GM18517 (cell line): ENCODE data around the gene S100A8.
"Not testable (repeated sequence)": the region's sequence is repeated elsewhere in the genome, so short reads cannot be mapped to it uniquely, and the experiment has no call there.

ENCODE experiments used
- ATAC-seq: cut with Tn5 transposase; IDR thresholded peaks from one replicate; pipeline ENCODE4 v1.9.1; 2021; ENCODE audit warnings: mild to moderate bottlenecking, moderate library complexity; ENCODE audit not compliant: unreplicated experiment

S100A8 gene

DNA sequence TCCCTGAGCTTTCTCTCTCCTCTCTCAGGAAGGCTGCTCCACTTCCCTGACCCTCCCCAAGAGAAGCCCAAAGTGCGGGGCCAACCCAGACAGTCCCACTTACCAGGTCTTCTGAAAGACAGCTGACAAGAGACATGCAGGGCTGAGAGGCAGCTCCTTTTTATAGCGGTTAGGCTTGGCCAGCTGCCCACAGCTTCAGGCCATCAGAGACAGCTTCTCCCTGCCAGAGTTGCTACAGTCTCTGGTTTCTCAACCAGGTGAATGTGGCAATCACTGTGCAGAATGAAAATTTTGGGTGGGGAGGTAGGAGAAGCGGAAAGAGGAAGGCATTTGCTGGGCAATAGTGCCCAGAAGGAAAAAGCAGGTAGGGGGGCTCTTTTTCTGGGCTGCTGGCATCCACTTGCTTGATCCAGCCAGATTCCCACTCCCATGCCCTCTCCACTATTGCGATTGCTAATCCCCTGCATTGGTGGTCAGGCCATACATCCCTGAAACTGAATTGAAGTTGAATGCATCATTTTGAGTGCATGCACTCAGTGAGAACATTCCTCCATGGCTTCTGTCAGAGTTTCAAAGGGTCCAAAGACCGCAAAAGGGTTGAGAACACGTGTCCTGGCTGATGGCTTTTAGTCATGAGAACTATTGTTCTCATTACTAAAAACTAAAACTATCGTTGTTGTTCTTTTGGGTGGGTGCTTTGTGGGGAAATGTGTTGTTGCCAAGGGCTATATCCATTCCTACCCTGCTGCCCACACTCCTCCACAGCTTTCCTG lies at the start of gene S100A8:
Gene S100A8, minus strand, starts transcription at position 136 of the 773 bp plus-strand sequence. CDS start 538 bp downstream, outside the sequence.
- ATAC-seq: no peak

DNA sequence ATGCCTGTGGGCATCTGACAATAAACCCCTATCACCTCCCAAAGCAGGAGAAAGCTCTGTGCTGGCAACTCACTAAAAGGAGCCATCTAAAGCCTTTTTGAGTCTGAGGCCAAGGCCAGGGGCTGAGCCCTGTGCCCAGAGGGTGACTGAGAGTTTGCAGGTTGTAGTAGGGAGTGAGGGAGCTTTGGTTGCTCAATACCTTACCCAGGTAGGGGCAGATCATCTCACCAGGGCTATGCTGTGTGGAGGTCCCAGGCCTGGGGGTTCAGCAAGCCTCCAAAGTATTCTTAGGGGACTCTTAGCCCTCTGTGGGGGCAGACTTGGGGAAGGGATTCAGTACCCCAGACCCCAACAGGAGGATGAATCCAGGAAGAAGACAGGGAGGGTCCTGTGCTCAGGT lies 48.4 kb upstream of the S100A8 start:
- ATAC-seq: no peak

DNA sequence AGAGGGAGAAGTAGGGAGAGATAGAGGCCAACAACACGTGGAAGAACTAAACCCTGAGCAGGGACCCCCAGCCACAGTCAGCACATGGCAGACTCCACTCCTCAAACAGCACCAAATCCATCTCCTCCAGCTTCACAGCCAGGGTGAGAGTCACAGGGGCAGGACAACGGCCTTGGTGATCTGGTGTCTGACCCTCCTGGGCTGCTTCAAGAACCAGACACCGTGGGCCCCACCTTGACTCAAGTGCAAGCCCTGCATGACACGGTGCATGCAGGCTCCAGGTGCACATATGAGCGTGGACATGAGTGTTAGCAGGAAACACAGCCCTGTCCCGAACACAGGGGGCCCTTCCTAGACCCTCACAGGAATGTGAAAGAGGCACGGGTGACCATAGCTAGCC lies 47.7 kb upstream of the S100A8 start:
- no peak for ATAC-seq

DNA sequence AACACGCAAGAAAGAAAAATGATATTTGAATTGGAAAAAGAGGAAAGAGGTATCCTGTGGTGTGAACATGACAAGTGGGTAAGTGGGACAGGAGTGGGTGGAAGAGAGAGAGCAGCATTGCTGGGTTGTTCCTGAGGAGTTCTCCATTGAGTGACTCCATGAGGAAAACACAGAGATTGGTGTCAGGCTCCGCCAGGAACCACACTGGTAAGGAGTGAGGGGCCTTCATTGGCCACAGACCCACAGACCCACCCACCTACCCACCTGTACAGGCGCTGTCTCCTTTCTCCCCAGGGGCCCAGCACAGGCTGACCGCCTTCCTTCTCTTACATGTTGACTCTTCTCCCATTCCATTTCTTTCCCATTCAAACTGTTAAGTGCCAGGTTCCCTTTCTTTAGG lies 46.4 kb upstream of the S100A8 start:
- ATAC-seq: no peak

DNA sequence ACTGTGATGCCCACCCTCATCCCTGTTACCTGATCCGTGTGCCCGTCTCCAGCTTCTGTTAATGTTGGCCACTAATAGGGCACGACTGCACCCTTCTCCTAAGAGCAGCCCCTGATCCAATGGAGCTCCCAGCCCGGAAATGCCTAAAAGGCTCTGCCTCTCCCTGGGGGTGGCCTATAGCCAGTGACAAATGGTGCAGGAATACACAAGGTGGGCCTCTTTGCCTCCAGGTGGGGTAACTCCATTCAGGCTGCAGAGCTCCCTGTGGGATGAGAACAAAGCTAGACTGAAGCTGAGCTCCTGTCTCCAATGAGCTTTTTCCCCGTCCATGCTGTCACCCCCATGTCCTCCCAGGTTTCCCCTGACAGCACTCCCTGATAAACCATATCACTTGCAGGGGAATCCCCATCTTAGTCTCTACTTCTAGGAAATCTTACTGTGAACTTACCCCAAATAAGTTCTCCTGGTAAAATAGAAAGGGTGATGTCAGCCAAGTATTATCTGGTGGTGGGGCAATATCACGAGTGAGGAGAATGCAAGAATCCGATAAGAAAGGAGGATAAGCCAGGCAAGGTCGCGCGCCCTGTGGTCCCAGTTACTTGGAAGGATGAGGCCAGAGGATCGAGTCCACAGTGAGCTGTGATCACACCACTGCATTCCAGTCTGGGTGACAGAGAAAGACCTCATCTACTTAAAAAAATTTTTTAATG lies 44.0 kb upstream of the S100A8 start:
- no peak for ATAC-seq

DNA sequence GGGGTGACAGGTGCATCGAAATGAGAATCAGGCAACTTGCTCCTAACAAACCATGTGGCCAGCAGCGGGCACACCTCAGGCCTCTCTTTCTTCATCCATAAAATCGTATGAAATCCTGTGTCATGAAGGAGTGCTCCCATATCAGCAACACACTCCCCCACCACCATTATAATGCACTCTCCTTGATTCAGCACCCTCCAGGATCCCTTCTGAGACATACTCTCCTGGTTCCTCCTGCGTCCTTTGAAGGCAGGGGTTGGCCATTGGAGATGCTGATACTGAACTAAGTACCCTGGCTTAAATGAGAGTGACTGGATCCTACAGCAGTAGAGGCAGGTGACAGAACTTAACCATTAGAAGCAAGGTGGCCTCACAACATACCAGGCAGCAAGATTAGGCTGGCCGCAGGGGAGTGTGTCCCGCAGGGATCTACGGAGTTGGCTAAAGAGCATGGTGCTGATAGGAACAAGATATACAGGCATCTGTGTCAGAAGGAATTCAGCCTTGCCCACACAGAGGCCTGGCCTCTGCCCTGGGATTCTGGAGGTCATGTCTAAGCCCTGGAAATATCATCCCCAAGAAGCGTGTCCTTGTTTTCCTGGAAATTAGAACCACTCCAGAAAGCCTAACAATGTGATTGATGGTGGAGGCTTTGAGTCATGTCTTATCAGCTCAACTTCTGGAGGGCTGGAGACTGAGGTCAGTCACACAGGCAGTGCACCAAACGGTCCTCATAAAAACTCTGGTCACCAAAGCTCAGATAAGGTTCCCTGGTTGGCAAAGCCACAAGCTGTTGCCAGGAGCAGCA lies 42.2 kb upstream of the S100A8 start:
- no peak for ATAC-seq

DNA sequence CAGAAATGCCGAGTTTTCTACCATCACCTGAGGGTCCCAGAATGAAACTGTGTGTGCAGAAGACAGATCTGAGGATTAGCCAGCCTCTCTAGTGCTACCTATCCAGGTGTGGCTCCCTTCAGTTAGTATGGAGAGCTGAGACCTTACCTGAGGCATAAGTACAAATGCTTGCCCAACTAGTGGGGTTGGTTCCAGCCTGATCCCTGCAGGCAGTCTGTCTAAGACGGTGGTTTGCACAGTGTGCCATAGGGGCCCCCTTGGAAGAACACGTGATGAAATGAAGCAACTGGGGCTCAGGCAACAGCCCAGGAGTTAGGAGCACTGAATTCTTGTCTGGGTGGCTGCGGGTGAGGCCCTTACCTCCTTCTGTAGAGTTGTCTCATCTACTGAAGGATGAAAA lies 41.1 kb upstream of the S100A8 start:
- no peak for ATAC-seq

DNA sequence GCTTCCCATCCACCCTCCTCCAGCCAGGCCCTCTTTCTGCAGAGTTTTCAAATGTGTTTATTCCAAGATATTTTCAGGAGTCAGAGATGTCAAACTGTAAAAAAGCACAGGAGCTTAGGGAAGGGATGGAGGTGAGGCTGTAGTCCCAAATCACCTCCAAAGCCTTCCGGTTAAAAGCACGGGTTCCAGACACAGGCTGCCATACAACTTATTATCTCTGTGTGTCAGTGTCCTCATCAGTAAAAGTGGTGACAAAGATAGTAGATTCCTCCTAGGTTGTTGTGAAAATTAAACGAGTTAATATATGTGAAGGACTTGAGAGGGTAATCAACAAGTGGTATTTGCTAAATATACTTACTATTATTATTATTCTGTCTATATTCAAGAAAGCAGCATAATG lies 40.6 kb upstream of the S100A8 start:
- no peak for ATAC-seq

DNA sequence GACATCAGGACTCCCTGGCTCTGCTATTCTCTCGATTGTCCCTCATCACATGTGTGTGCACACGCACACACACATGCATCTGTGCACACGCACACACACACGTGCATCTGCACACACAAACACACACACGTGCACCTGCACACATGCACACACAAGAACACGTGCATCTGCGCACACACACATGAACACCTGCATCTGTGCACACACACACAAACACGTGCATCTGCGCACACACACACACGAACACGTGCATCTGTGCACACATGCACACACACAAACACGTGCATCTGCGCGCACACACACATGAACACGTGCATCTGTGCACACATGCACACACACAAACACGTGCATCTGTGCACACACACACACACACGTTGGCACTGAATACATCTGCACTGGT lies 40.1 kb upstream of the S100A8 start:
- no peak for ATAC-seq

DNA sequence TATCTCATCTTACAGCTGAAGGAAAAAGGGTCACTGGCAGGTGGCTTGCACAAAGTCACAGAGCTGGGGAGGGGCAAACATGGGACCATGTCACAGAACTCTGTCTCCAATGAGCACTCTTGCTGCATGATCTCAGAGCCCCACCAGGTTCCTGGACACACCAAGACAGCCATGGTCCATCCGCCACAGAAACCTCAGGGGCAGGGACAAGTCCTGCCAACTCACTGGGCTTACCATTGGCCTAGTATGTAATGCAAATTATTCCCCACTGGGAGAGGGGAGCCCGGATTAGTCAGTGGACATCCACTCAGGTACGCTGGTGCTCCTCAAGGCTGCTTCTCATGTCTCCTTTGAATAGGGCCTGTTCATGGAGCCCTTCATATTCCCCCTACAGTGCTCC lies 39.7 kb upstream of the S100A8 start:
- ATAC-seq: no peak

DNA sequence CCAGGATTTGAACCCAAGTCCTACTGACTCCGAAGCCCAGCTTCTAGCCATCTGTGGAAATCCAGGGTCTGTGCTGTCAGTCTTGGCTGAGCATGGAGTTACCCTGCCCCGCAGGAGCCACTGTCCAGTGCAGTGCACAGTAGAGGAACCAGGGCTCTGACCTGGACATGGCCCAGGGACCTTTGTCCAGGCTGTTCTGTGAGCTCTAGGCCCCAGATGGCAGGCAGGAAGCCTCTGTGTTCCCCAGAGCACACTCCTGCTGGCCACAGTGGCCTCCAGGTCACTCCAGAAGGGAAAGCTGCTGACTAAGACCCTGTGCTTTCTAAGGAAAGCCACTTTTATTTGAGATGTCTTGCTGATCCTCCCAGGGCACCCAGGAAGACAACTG lies 39.3 kb upstream of the S100A8 start:
- no peak for ATAC-seq

DNA sequence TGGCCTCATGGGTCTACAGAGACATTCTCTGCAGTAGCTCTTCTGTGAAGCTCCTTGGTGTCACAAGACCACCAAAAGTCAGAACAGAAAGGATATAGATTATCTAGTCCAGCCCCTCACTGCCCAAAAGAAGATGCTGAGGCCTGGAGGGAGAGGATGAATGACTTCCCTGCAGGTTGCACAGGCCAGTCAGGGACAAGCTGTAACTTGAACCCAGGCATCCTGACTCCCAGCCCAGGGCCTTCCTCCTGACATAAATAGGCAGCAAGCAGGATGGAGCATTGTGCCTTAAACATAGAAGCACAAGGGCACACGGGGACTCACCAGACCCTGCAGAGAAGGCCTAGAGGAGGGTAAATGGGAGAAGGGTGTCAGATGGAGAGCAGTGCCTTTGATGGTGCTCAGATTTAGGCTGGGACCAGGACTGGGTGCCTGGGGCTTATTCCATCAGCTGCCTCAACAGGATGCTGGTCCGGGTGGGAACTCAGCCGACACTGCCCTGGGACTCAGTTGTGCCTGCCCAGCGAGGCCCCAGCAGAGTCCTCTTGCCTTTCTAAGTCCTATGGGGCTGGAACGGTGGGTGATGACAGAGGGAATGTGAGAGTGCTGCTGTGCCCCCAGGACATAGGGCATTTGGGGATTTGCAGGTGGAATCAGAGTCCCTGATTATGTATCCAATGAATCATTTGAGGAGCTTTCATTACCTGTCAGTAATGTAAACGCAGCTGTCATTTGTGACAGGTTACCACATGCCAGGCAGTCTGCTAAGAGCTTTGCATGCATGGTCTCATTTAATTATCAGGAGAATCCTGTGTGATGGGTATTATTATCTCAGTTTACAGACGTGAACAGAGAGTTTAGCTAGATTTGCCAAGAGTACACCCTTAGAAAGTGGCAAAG lies 38.6 kb upstream of the S100A8 start:
- no peak for ATAC-seq

DNA sequence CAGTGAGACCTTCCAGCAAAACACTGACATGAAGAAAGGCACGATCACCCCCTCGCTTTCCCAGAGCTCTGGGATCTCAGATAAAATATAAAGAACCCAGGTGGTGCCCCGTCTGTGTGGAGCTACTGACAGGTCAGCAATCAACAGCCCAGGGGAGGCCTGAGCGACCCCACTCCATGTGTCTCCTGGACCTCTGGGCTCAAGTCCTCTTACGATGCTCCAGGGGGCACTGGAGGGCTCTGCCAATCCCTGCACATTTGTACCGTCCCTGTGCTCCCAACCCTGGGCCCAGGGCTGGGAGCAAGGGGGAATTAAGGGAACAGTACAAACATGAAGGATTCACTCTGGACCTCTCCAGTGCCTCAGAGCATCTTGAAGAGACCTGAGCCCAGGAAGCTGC lies 37.9 kb upstream of the S100A8 start:
- ATAC-seq: no peak

DNA sequence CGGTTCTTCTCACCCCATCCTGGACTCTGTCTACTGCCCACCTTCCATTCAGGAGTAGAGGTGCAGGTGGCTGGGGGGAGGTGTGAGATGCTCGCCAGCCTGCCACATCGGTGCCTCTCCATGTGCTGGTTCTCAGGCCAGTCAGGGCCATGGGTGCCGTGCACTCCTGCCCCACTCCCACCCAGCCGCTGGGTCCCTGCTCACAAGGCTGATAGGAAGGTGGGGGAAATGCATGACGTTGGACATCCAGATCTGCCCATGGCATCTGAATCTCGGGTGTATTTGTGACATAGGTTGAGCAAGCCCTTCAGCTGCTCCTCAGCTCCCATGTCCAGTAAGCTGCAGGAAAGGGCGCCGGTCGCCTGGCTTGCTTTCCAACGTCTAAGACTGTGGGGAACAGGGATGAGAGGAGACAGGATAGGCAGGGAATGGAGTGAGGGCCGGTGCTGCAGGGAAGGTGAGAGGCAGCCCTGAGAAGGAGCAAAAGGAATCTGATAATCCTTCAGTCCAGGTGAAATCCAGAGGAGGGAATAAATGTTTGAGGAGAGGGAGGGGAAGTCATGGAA lies 37.3 kb upstream of the S100A8 start:
- ATAC-seq: no peak

DNA sequence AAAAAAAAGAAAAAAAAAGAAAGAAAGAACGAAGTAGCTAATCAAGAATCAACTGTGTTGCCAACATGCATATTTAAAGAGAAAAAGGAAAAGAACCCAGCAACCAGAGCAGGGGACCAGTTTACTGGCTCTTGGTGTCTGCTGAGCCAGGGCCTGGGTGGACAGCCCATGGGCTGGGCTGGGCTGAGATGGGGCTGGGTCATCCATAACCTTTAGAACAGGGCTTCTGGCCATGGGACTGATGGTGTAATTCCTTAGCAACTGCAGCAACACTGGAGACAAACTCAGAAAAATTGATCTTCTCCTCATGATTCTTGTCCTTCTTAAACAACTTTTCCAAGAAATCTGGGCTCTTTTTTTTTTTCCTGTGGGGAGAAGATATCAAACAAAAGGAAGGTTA lies 35.9 kb upstream of the S100A8 start:
- no peak for ATAC-seq

DNA sequence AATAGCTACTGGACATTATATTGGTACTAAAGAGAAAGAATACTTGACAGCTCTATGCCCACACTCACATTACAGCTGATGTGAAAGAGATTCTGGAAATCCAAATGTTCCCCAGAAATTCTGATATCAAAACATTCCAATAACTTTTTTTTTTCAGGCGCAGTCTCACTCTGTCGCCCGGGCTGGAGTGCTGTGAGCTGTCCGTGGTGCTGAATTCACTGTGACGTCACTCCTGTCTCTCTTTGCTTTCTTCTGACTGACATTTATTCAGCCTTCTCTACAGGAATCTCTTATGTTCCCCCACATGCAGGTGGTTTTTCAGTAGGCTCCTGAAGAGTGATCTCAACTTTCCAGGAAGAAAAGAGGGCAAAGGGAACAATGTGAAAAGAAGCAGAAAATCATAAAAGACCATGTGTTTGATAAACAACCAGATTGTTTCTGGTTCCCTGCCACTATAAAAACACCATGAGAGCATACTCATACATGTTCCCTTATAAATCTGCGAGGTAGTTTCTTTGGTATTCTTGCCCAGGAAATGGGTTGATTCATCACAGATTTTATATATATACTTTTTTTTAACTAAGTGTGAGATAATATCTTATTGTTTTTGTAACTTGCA lies 31.7 kb upstream of the S100A8 start:
- no peak for ATAC-seq

DNA sequence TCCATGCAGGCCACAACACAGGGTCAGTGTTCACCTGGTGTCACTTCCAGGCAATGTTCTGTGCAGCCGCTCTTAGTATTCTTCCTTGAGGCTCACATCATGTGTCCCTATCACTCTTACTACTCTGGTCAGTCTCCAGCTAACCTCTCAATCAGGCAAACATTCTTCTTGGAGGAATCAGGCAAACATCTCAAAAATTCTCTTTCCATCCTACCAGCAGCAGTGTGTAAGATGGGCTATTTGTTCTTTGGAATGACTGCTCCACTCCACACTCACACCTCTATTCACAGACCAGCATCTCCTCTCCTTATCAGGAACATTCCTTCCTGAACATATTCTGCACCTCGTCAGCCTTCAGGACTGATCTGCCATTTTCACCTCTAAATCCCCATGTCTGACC lies 29.4 kb upstream of the S100A8 start:
- no peak for ATAC-seq

DNA sequence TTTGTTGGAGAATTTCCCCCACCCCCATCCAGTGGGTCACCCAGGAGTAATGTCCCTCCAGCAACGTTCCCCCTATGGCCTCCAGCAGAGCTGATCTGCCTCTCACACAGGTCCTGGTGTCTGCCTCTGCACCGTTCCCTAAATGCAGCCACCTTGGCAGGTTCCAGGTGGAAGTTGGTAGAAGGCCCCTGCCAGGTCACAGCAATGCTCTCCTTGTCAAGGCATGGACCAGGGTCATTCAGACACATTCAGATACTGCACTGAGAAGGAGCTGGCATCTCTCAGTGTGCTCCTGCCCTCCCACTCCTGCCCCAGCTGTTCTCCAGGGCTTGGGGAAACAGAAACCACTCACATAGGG lies 28.5 kb upstream of the S100A8 start:
- not testable (repeated sequence) for ATAC-seq

DNA sequence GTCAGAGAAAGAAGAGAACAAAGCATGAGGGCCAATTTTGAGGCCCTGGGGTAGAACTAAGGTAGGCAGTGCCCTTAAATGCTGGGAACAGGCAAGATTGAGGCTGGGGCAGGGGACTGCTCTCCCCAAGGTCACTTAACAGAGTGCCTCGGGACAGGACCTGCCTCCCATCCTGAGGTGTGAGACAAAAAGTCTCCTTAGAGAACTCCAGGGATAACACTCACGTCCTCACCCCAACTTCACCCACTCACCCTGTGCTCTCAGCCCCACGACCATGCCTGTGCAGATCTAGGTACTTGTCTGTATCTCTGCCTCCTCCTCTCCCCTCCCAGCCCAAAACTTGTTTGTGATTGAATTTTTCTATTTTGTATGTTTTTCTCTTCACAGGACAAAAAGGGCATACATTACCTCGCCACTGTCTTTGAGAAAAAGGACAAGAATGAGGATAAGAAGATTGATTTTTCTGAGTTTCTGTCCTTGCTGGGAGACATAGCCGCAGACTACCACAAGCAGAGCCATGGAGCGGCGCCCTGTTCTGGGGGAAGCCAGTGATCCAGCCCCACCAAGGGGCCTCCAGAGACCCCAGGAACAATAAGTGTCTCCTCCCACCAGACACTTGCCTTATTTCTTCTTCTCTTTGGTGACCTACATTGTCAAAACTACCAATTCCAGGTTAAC lies 28.0 kb upstream of the S100A8 start:
- ATAC-seq: not testable (repeated sequence)
